NCI-H1092 treated with DMSO at 0.1 percent for 48 hours (cell line): Measurements from ENCODE around the gene PRKG1.
"Not testable (repeated sequence)": the region's sequence is repeated elsewhere in the genome, so short reads cannot be mapped to it uniquely, and the experiment has no call there.

Source experiments
- DNase-seq: peaks from one replicate; lab custom pipeline; 2025; lab: John Stamatoyannopoulos, UW

Gene PRKG1

GRCh38 chr10:51227897-51228713 is 153.8 kb downstream of the PRKG1 start:
- no peak for DNase-seq

- no peak for DNase-seq
Observed at GRCh38 chr10:51228714-51229100, 154.4 kb downstream of the PRKG1 start.

- DNase-seq: no peak
Observed at GRCh38 chr10:51230887-51231585, 156.7 kb downstream of the PRKG1 start.

- no peak for DNase-seq
Observed at GRCh38 chr10:51231754-51232153, 157.5 kb downstream of the PRKG1 start.

- no peak for DNase-seq
Observed at GRCh38 chr10:51233337-51234100, 159.2 kb downstream of the PRKG1 start.

- no peak for DNase-seq
Observed at GRCh38 chr10:51235865-51236264, 161.6 kb downstream of the PRKG1 start.

- no peak for DNase-seq
Observed at GRCh38 chr10:51239006-51239405, 164.7 kb downstream of the PRKG1 start.

GRCh38 chr10:51241461-51241860 is 167.2 kb downstream of the PRKG1 start:
- DNase-seq: no peak

- no peak for DNase-seq
Observed at GRCh38 chr10:51242393-51242792, 168.1 kb downstream of the PRKG1 start.

- DNase-seq: no peak
Observed at GRCh38 chr10:51244309-51244708, 170.0 kb downstream of the PRKG1 start.

GRCh38 chr10:51244748-51245490 is 170.6 kb downstream of the PRKG1 start:
- DNase-seq: no peak

GRCh38 chr10:51246156-51246555 is 171.9 kb downstream of the PRKG1 start:
- DNase-seq: no peak

GRCh38 chr10:51250278-51250920 is 176.1 kb downstream of the PRKG1 start:
- no peak for DNase-seq

- DNase-seq: no peak
Observed at GRCh38 chr10:51251110-51251509, 176.8 kb downstream of the PRKG1 start.

- DNase-seq: no peak
Observed at GRCh38 chr10:51255381-51255780, 181.1 kb downstream of the PRKG1 start.

GRCh38 chr10:51257511-51258248 is 183.4 kb downstream of the PRKG1 start:
- no peak for DNase-seq

GRCh38 chr10:51260376-51260775 is 186.1 kb downstream of the PRKG1 start:
- no peak for DNase-seq

- DNase-seq: no peak
Observed at GRCh38 chr10:51266496-51266895, 192.2 kb downstream of the PRKG1 start.

- not testable (repeated sequence) for DNase-seq
Observed at GRCh38 chr10:51267980-51268570, 193.8 kb downstream of the PRKG1 start.

- no peak for DNase-seq
Observed at GRCh38 chr10:51269821-51270220, 195.5 kb downstream of the PRKG1 start.
